HG02571 (cell line): ENCODE data around the gene RBPMS2.
A peak's percentile ranks its signal among the peaks of the same experiment; 100 is the strongest.
"Not testable (repeated sequence)": the region's sequence is repeated elsewhere in the genome, so short reads cannot be mapped to it uniquely, and the experiment has no call there.

ENCODE experiments used
- ATAC-seq: cut with Tn5 transposase; IDR thresholded peaks from one replicate; pipeline ENCODE4 v1.9.1; 2021; ENCODE audit warnings: mild to moderate bottlenecking, moderate library complexity; ENCODE audit not compliant: unreplicated experiment

RBPMS2 gene

DNA sequence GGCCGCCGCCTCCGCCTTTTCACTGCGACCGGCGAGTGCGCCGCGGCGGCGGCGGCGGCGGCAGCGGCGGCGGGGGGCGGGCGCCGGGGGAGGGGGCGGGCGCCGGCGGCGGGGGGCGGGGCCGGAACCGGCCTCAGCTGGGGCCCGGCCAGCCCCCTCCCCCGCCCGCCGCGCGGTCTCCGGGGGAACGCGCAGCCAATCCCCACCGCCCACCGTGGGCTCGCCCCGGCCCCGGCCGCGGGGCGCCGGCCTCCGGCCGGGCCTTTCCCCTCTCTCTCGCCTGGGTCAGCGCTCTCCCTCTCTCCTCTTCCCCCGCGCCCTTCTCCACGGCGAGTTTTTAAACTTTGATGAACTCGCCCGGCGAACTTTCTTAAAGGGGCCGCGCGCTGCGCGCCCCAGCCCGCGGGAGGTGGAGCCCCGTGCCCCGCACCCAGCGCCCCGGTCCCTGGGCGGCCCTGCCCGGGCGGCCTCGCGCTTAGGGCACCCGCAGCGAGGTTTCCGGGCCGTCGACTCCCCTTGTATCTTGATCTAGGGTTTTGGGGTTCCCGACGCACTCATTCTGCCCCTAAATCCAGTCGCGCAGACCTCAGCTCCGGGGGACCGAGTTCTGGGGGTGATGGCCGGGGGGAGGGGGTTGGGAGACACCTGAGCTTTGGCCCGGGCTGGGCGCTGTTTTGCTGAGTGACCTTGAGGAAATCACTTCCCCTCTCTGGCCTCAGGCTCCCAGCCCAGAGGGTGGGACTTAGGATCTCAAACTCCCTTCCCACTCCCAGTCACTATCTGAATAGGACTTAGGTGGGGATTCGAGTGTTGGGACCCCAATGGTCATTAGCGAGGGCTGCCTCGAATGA, at the start of gene RBPMS2:
RBPMS2 (minus strand) TSS at position 39 of the 851 bp plus-strand sequence. CDS start 270 bp downstream, outside the sequence.
- no peak for ATAC-seq

DNA sequence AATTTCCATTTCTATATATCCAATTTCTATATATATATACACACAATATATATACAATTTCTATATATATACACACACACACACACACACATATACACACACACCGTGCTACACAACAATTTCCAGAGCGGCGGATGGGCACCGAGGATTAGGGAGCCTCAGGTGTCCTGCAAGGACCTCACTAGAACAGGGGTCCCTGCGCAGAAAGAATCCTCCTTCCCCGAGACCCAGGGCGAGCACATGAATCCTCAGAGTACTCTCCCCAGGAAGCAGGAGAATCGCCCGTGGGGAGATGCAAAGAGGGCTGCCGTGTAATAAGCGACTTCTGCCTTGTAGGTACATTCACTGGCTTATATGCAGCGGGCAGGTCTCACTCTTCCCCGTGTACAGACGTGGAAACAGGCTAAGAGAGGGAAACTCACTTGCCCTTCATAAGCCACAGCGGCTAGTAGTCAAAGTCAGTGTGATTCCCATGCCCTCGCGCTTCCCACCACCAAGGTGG, 49.6 kb upstream of the RBPMS2 start:
- ATAC-seq: peak; percentile 4

DNA sequence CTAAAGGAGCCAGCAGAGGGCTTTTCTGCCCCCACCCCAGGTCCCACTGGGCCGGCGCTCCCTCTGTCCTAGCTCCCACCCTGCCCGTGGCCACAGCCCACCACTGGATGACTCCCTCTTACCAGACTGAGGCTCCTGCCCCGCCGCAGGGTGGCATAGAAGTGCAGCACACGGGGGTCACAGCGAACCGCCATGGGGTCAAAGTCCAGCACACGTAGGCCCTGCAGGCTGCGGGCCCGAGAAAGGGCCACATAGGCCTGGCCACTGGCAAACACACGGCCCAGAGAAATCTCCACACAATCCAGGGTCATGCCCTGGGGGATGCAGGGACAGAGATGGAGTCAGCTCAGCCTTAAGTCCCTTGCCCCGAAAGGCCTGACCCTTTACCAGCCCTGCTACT, 41.1 kb upstream of the RBPMS2 start:
- no peak for ATAC-seq

DNA sequence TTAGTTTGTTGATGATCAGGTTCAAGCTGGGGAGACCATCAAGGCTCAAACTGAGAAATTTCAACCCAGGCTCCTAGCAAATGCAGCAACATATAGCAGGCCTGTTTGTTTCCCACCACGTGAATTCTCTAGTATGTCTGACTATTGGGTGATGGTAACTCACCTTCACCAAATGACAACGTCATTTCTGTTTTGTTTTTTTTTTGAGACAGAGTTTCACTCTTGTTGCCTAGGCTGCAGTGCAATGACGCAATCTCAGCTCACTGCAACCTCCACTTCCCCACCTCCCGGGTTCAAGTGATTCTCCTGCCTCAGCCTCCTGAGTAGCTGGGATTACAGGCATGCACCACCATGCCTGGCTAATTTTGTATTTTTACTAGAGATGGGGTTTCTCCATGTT, 39.6 kb upstream of the RBPMS2 start:
- not testable (repeated sequence) for ATAC-seq

GRCh38 chr15:64814283-64814682, 38.9 kb upstream of the RBPMS2 start:
- ATAC-seq: not testable (repeated sequence)

DNA sequence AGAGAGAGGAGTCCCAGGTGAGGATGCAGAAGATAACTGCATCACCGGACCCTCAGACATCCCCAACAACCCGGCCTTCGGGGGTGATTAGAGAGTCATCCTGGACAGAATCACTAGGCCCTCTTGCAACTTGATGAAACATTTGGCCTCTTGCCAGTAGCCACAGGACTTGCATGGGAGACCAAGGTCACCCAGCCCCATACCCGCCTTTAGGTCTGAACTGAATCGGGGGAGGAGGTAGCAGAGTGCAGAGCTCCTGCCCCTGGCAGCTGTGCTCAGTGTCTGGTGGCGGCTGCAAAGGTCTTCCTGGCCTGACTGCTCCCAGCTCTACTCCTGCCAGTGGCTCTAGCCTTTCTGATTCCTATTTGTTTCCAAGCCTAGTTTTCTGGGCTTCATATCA, 37.7 kb upstream of the RBPMS2 start:
- no peak for ATAC-seq

DNA sequence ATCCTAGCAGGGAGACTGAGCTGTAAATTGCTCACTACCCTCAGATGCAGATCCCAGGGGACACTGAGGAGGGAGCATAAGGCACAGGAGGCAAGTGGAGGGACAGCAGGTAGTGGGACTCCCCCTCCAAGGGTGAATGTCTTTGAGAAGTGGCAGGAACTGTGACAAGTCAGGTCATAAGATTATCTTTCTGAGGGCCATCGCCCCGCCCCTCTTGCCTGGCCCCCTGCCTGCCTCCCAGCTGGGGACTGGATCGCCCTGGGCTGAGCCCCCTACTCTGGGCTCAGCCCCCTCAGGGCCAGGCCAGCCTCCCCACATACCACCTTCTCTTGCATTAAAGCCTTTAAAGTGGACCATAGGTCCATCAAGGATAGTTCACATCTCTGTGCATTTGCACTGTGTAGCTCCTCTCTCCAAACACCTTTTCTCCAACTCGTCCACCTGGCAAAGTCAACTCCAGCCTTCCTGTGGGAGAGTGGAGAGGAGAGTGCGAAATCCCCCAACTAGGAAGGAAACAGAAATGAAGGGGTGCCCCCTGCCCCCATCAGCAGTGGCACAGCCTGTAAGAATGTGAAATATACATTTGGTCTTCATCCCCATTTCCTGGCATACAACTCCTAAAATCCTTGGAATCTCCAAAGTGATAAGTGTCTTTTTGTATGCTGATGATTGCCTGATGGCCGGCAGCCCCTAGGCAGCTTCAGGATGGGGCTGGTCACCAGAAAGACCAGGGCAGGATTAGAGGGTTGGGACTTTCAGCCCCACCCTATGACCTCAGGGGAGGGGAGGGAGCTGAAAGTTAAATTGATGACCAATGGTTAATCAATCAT, 35.3 kb upstream of the RBPMS2 start:
- no peak for ATAC-seq

GRCh38 chr15:64809649-64810496, 34.5 kb upstream of the RBPMS2 start:
- ATAC-seq: no peak

DNA sequence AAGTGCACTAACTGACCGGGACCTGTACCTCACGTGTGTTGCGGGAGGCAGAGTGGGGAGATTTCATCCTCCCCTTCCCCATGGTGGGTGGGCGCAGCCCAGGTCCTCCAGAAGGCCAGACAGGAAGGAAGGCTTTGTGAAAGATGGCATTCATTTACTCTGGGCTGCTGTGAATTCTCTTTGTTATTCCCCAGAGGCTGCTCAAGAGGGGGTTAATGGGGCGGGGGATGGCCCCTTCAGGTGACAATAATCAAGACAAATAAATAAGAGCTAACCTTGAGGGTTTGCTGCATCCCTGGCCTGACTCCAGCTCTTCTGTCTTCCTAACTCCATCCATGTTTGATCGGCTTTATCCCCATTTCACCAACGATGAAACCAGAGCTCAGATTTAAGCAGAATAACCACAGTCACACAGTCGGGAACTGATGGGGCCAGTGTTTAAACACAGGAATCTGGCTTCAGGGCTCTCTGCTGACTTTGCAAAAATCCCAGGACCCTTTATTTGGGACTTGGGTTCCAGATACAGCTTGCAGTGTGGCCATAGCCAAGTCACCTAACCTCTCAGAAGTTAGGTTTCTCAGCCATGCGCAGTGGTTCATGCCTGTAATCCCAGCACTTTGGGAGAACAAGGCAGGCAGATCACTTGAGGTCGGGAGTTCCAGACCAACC, 33.5 kb upstream of the RBPMS2 start:
- ATAC-seq: no peak

GRCh38 chr15:64807751-64808222, 32.4 kb upstream of the RBPMS2 start:
- ATAC-seq: no peak

- ATAC-seq: no peak
Observed at GRCh38 chr15:64807051-64807749, 31.8 kb upstream of the RBPMS2 start.

DNA sequence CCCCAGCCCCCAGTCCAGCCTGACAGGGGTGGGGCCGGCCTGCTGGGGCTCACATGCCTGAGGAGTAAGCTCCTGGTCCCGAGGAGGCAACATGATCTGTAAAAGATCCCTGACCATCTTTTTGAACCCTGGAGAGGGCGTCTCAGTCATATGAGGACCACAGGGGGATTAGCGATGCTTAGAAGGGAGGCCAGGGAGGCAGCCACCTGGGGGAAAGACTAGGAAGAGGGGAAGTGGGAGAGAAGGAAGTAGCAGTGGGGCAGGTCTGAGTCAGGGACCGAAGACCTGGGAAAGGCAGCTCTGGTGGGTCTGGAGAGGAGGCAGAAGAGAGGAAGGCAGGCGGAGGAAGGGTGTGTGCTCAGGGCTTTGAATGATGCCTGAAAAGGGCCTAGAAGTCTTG, 31.1 kb upstream of the RBPMS2 start:
- no peak for ATAC-seq

- ATAC-seq: no peak
Observed at GRCh38 chr15:64804619-64805018, 29.2 kb upstream of the RBPMS2 start.

DNA sequence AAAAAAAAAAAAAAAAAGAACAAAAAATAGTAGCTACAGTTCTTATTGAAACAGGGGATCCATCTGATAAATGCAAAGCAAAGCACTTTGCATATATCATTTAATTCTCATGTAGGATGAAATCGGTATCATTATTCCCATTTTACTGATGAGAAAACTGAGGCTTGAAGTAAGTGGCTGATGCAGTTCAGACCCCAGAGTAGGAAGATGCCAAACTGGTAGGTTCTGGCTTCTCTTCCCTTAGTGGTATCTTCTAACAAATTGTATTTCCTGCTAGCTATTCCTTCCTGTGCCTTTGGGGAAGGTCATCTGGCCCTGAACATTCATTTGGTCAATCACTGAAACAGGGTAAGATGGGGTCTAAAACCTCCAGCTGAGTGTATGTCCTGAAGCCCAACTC, 28.1 kb upstream of the RBPMS2 start:
- ATAC-seq: no peak

GRCh38 chr15:64800476-64800875, 25.1 kb upstream of the RBPMS2 start:
- ATAC-seq: no peak

DNA sequence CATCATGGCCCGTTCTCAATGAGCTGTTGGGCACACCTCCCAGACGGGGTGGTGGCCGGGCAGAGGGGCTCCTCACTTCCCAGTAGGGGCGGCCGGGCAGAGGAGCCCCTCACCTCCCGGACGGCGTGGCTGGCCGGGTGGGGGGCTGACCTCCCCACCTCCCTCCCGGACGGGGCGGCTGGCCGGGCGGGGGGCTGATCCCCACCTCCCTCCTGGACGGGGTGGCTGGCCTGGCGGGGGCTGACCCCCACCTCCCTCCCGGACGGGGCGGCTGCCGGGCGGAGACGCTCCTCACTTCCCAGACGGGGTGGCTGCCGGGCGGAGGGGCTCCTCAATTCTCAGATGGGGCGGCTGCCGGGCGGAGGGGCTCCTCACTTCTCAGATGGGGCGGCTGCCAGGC, 23.5 kb upstream of the RBPMS2 start:
- not testable (repeated sequence) for ATAC-seq

- not testable (repeated sequence) for ATAC-seq
Observed at GRCh38 chr15:64795921-64796320, 20.5 kb upstream of the RBPMS2 start.

GRCh38 chr15:64795299-64795698, 19.9 kb upstream of the RBPMS2 start:
- not testable (repeated sequence) for ATAC-seq

DNA sequence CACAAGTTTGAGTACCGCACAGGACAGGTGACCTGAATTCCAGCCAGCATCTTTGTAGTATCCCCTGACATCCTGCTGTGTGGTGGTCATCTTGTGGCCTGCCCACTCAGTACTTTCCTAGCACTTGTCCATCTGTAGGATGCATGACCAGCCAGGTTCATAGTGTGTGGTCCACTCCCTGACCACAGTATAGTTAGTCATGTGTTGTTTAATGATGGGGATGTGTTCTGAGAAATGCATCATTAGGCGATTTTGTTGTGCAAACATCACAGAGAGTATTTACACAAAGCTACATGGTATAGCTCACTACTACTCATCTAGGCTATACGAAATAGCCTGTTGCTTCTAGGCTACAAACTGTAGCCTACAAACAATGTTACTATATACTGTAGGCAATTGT, 16.9 kb upstream of the RBPMS2 start:
- ATAC-seq: no peak

DNA sequence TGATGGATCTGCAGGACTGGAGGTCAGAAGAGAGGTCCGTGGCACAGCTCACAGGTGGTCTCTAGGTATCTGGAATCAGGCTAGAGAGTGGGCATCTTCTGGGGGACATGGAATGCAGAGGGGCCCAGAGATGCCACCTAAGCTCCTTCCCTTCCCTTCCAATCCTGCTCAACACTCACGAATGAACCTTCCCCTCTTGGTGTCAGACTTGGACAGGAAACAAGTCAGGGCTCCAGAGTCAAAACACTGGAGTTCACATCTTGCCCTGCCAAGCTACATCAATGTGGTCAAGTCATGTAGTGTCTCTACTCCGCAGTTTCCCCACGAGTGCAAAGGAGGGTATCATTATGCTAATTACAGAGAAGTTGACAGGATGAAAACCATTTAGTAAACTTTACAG, 16.0 kb upstream of the RBPMS2 start:
- ATAC-seq: no peak
